Tongue (tissue), 2 donors: ENCODE results near the gene SLC39A11. TPM values are rescaled to one million over a fixed set of nuclear protein-coding genes. Genes with fewer than 3 reads are reported as not detected.
"Not testable (repeated sequence)": the region's sequence is repeated elsewhere in the genome, so short reads cannot be mapped to it uniquely, and the experiment has no call there.

Source experiments
- DNase-seq: peaks from one replicate; pipeline ENCODE4 v3.0.0-alpha.2; 2015
- total RNA-seq: library from RNA; depleted of rRNA; stranded (reverse); fragments of >200 nt; gene quantifications from one replicate; pipeline ENCODE4 v1.2.3, GENCODE V29; 2014

Gene SLC39A11
- total RNA-seq, 1 donor from 2014 or later, result 12.7 TPM

DNA sequence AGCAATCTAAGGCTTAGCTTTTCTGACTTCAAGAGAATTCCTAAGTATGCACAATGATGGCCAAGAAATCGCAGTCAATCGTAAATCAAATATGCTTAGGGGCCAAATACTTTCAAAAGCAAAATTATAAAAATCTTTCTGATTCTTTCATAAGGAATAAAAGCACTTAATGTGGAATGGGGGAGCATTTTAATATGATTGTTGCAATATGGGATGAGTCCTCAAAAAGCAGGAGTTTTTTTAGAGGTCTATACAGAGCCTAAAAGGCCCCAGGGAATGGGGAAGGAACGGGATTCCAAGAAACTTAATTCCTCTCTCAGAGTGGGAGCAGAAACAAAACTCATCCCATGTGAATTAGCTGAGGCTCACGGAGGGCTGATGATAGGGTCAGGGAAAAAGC is 14.7 kb upstream of the SLC39A11 start:
- DNase-seq, result no peak

DNA sequence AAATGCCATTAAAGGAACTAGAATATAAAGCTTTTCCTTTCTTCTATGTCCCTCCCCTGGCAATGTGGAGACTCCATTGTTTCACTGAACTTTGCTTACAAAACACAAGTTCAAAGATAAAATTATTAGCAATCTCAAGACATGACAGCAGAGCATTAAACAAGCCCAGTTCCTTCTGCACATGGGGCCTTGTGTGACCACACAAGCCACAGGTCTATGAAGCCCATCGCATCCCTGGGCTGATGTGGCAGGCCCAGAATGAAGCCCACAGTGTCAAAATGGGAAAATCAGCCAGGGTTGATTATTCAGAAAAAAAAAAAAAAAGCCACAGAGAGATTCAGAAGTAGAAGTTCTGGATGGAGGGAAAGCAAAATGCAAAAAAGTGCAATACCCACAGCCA is 12.9 kb upstream of the SLC39A11 start:
- DNase-seq, result no peak

DNA sequence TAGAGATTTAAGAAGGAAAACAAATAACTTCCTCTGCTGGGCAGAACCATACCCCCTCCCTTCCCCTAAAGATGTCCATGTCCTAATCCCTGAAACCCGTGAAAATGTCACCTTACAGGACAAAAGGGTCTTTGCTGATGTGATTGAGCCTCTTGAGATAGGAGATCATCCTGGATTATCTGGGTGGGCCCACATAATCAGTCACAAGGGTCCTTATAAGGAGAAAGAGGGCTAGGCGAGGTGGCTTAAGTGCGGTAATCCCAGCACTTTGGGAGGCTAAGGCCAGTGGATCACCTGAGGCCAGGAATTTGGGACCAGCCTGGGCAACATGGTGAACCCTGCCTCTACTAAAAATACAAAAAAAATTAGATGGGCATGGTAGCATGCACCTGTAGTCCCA is 12.0 kb upstream of the SLC39A11 start:
- no peak for DNase-seq

DNA sequence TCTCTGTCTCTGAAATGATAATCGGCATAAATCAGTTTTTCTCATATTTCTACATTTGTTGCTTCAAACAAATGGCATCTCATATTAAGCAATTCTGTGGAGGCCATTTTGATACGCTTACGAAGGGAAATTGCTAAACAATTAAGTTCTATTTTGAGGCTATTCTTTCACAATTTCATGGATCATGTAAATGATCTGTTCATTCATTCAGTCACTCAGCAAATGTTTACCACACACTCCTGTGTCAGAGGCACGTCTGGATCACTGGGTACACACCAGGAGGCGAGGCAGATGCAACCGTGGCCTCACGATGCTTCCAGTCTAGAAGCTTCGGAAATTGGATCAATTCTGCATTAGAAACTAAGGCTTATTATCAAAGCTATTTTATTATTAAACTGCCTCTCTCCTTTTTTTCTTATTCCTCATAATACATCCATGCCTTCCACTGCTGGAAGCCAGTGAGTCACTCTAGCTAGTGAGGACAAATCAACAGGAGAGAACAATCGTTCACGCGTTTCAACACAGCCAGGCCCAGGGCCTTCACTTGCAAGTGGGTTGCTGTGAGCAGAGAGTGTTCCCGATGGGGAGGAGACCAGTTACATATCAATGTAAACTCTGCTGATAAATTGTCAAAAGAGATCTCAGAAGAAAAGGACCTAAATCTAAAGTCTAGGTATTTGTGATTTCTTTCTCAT is 11.3 kb upstream of the SLC39A11 start:
- DNase-seq, result no peak

DNA sequence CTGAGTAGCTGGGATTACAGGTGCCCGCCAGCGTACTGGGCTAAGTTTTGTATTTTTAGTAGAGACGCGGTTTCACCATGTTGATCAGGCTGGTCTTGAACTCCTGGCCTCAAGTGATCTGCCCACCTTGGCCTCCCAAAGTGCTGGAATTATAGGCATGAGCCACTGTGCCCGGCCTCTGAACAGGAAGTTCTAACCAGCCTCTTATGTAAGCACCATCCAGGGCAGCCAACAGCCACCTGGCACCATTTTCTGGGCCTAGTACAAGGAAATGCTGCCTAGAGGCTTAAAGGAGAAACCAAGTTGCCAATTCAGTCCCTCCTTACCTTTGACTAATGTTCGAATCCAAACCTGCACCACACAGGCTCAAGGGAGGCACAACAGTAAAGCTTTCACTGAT is 8.5 kb upstream of the SLC39A11 start:
- no peak for DNase-seq

DNA sequence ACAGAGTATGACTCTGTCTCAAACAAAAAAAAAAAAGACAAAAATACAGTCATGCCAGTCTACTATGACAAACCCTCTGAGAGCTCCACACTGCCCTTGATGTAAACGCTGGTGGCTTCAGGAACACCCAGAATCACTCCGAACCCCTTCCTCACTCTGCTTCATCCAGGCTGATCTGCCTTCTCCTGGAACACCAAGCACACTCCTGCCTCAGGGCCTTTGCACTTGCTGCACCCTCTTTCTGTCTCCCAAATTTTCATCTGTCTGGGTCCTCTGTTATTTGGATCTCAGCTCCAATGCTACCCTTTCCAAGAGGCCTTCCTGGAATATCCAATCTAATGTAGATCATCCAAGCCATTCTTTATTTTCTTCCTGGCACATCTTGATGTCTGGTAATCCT is 7.9 kb upstream of the SLC39A11 start:
- no peak for DNase-seq

- no peak for DNase-seq
Measured at GRCh38 chr17:73099511-73099910, 7.0 kb upstream of the SLC39A11 start.

- DNase-seq, result no peak
Measured at GRCh38 chr17:73098919-73099318, 6.4 kb upstream of the SLC39A11 start.

DNA sequence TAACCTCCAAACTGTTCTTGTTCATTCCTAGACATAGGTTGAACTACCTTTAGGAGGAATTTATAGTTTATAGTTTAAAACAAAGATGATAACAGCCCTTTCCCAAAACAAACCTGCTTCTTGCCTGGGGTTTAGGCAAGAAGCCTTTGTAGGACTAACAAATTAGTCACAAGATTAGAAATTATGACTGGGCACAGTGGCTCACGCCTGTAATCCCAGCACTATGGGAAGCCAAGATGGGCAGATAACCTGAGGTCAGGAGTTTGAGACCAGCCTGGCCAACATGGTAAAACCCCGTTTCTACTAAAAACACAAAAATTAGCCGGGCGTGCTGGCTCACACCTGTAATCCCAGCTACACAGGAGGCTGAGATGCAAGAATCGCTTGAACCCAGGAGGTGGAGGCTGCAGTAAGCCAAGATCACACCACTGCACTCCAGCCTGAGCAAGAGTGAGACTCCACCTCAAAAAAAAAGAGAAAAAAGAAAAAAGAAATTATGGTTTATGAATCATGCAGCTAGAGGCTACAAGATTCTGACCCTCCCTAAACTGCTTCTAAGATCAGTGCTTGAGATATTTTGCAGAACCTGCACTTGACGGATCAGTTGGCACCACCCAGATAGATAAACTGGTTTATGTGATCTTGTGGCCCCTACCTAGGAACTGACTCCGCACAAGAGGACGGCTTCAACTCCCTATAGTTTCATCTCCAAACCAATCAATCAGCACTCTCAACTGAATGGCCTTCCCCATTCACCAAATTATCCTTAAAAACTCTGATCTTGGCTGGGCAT is 5.7 kb upstream of the SLC39A11 start:
- not testable (repeated sequence) for DNase-seq

- DNase-seq, result no peak
Measured at GRCh38 chr17:73096866-73097265, 4.4 kb upstream of the SLC39A11 start.

GRCh38 chr17:73096211-73096610 is 3.7 kb upstream of the SLC39A11 start:
- no peak for DNase-seq

GRCh38 chr17:73093286-73093685 is 798 bp upstream of the SLC39A11 start:
- DNase-seq, result no peak

- peak; percentile 51 for DNase-seq
Measured at GRCh38 chr17:73091770-73092522, 542 bp downstream of the SLC39A11 start.

- no peak for DNase-seq
Measured at GRCh38 chr17:73091410-73091769, 1.1 kb downstream of the SLC39A11 start.

DNA sequence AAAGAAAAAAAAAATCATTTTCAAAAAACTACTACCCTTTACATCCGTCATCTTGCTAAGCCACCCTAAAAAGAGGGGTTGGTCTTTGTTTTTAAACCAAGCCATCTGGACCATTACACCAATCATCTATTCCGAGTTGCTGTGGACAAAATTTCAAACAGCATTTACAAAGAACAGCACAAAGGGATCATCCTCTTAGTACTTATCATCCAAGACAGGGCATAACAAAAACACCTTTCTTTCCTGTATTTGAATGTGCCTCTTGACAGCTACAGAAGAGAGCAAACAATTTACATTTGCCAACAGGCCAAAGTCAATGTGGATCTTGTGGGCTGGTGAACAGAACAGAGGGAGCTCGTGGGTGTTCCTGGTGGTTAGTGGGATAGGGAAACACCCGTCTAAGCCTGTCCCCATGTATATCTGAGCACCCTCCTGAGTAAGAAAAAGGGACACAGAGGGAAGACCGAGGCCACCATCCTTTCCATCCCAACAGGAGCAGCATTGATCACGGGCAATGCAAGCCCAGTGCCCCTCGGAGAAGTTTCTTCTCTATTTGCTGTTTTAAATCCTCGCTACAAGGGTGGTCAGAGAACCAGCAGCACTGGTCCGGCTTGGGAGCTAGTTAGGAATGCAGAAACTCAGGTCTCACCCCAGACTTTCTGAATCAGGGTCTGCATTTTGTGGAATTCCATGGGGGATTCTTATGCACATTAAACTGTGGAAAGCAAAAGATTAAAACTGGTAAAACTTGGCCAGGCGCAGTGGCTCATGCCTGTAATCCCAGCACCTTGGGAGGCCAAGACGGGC is 1.9 kb downstream of the SLC39A11 start:
- DNase-seq, result no peak

- no peak for DNase-seq
Measured at GRCh38 chr17:73089322-73090317, 2.9 kb downstream of the SLC39A11 start.

DNA sequence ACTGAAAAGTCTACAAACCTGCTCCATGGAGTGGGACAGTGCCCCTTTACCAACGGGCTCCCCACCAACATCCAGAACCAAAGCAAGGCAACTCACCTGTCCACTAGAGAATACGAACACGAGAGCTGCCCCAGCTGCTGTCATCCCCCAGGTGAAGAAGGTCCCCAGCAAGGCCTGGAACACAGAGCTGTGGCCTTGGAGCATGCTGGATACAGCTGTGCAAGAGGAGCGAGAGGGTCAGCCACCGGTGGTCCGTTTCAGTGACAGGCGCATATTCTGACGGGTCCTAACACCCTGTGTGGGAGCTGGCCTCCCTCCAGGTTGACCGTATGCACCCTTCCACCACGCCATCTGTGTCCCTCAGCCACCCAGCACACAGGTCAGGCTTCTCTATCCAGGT is 3.9 kb downstream of the SLC39A11 start:
- no peak for DNase-seq

GRCh38 chr17:73083432-73083831 is 9.1 kb downstream of the SLC39A11 start:
- DNase-seq, result no peak

DNA sequence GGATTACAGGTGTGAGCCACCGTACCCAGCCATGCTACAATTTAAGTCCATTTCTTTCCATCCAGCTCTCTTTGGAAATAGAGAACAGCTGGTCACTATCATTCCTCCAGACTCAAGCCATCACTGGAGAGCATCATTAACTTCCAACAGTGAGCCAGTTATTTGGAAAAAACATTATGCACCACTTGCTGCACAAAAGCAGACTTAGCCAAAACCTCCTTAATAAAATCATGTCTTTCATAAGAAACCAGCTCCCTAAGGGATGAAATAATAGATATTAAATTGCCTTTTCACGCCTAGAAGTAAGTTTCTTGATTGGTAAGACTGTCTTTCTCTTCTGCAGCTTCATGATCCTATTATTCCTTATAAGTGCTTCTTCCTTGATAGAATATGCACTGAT is 17.9 kb downstream of the SLC39A11 start:
- DNase-seq, result no peak

DNA sequence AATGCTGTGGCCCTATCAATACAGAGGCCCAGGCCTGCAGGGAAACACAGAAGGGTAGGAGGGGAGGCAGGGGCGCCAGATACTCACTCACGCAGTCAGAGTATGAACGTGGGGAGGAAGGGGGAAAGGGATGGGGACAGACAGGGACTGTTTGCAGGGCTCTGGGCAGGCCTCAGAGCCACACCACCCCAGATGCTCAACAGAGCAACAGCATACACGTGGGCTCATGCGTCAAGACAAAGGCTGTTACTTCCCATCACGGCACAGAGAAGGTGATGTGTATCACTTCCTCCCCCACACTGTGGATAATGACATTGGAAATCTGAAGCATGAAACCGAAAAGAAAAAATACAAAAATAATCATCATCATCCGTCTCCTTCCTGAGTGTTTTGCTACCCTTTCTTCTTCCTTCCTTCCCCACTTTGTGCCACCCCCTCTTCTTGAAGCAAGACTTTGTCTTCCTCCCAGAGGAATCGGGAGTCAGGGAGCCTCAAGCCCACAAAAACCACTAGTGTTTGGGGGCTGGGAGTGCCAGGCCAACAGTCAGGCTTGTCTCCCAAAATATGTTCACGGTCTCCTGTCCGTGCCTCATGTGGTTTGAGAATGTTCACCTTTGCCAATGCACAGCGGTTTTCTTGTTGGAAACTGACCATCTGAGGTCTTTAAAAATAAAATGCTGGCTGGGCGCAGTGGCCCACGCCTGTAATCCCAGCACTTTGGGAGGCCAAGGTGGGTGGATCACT is 20.1 kb downstream of the SLC39A11 start:
- no peak for DNase-seq
